ENCODE results near the gene BLMH. TPM values are rescaled to one million over a fixed set of nuclear protein-coding genes. Genes with fewer than 3 reads are reported as not detected.

BLMH gene
- total RNA-seq, 1 donor from 2014 or later: 87.1 TPM

- H3K9me3 Mint-ChIP-seq: no peaks in the 10 kb centered on the region
- no peaks in the 10 kb centered on the region for H3K27me3 Mint-ChIP-seq (ENCODE audit: low read depth)
- no peak overlapping the region for H3K4me3 Mint-ChIP-seq
- H3K4me1 Mint-ChIP-seq: no peaks in the 10 kb centered on the region
- no peak overlapping the region for H3K27ac Mint-ChIP-seq (ENCODE audit: unreplicated experiment)
- peaks cover 40% of the 10 kb centered on the region for H3K36me3 Mint-ChIP-seq (ENCODE audit: low read depth)
- DNase-seq (ENCODE audit: low read depth, low spot score): no peak
- TF ChIP-seq CTCF (conservative IDR thresholded peaks at IDR 0.05): no peak
Measured at GRCh38 chr17:30249460-30249859, 42.3 kb downstream of the BLMH start.

- no peaks in the 10 kb centered on the region for H3K9me3 Mint-ChIP-seq
- no peaks in the 10 kb centered on the region for H3K27me3 Mint-ChIP-seq (ENCODE audit: low read depth)
- H3K4me1 Mint-ChIP-seq: no peaks in the 10 kb centered on the region
- H3K4me3 Mint-ChIP-seq: no peak overlapping the region
- no peak for TF ChIP-seq CTCF (conservative IDR thresholded peaks at IDR 0.05)
- no peak for DNase-seq (ENCODE audit: low read depth, low spot score)
- H3K27ac Mint-ChIP-seq (ENCODE audit: unreplicated experiment): no peak overlapping the region
- peaks cover 40% of the 10 kb centered on the region for H3K36me3 Mint-ChIP-seq (ENCODE audit: low read depth)
Measured at GRCh38 chr17:30248786-30249185, 43.0 kb downstream of the BLMH start.

GRCh38 chr17:30246460-30246859, 45.3 kb downstream of the BLMH start:
- H3K36me3 Mint-ChIP-seq (ENCODE audit: low read depth): peaks cover 35% of the 10 kb centered on the region
- no peak for DNase-seq (ENCODE audit: low read depth, low spot score)
- H3K27me3 Mint-ChIP-seq (ENCODE audit: low read depth): peaks cover 4% of the 10 kb centered on the region
- TF ChIP-seq CTCF (conservative IDR thresholded peaks at IDR 0.05): no peak
- no peaks in the 10 kb centered on the region for H3K4me1 Mint-ChIP-seq
- no peak overlapping the region for H3K27ac Mint-ChIP-seq (ENCODE audit: unreplicated experiment)
- no peaks in the 10 kb centered on the region for H3K9me3 Mint-ChIP-seq
- no peak overlapping the region for H3K4me3 Mint-ChIP-seq

- peaks cover 12% of the 10 kb centered on the region for H3K27me3 Mint-ChIP-seq (ENCODE audit: low read depth)
- peaks cover 24% of the 10 kb centered on the region for H3K36me3 Mint-ChIP-seq (ENCODE audit: low read depth)
- TF ChIP-seq CTCF (conservative IDR thresholded peaks at IDR 0.05): no peak
- H3K27ac Mint-ChIP-seq (ENCODE audit: unreplicated experiment): no peak overlapping the region
- no peaks in the 10 kb centered on the region for H3K4me1 Mint-ChIP-seq
- H3K9me3 Mint-ChIP-seq: peaks cover 5% of the 10 kb centered on the region
- no peak overlapping the region for H3K4me3 Mint-ChIP-seq
- DNase-seq (ENCODE audit: low read depth, low spot score): no peak
Measured at GRCh38 chr17:30244853-30245385, 46.8 kb downstream of the BLMH start.

GRCh38 chr17:30243568-30243967, 48.2 kb downstream of the BLMH start:
- no peak overlapping the region for H3K27ac Mint-ChIP-seq (ENCODE audit: unreplicated experiment)

More at GRCh38 chr17:30243568-30243967, 48.2 kb downstream of the BLMH start:
- peaks cover 26% of the 10 kb centered on the region for H3K27me3 Mint-ChIP-seq (ENCODE audit: low read depth)
- H3K9me3 Mint-ChIP-seq: peaks cover 6% of the 10 kb centered on the region
- no peak for DNase-seq (ENCODE audit: low read depth, low spot score)
- H3K4me1 Mint-ChIP-seq: no peaks in the 10 kb centered on the region
- peaks cover 21% of the 10 kb centered on the region for H3K36me3 Mint-ChIP-seq (ENCODE audit: low read depth)
- TF ChIP-seq CTCF (conservative IDR thresholded peaks at IDR 0.05): no peak
- H3K4me3 Mint-ChIP-seq: no peak overlapping the region
